HK-2 (cell line): ENCODE results near the gene MRPL50.

Experiments used
- DNase-seq: peaks from one replicate; pipeline ENCODE4 v3.0.0-alpha.2; 2018; ENCODE audit not compliant: unreplicated experiment

MRPL50 gene

DNA sequence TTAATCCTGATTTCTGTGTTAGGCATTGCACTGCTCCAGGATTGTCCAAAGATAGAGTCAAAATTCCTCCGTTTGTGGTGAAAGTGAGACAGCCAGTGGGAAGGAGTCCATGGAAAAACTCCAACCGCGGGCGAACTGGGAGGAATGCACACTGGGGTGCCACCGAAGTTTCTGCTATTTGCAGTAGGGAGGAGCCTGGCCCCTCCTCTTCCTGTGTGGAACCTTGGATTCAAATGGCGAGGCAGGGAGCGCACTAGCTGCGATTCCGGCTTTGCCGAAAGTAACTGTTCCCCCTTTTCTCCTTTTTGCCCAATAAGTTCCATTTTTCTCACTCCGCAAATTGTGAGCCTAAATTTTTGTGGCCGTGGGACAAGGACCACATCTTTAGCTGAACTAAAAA is 22.9 kb downstream of the MRPL50 start:
- DNase-seq = no peak

DNA sequence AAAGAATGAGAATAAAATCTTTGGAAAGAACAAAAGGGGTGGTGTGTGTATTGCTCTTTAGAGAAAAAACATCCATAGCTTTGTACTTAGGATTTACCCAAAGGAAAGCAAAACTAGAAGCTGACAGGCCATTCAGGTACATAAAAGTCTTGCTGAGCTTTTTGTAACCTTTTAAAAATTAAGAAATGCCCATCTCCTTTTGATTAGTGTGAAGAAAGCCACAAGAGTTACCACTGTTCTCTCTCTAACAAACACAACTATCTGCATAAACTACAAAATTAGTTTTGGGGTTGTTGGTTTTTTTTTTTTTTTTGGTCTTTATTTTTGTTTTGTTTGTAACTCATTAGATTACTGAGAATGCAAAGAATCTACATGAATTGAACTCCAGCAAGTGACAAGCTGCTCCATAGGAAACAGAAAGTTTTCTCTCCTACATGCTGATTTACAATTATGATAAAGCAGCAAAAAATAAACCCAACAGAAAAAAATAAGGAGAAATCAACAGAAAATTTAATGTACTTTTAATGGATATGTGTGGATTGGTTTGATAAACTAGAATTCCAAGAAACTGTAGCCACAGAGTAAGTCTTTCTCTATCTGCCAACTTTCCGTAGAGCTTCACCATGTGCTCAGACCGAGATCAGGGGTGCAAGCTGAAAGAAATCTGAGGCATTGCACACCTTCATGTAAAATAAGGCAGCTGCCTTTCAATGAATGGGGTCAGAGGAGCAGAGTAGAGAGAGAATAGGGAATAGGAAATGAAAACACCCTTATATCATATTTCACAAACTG is 25.9 kb downstream of the MRPL50 start:
- no peak for DNase-seq

DNA sequence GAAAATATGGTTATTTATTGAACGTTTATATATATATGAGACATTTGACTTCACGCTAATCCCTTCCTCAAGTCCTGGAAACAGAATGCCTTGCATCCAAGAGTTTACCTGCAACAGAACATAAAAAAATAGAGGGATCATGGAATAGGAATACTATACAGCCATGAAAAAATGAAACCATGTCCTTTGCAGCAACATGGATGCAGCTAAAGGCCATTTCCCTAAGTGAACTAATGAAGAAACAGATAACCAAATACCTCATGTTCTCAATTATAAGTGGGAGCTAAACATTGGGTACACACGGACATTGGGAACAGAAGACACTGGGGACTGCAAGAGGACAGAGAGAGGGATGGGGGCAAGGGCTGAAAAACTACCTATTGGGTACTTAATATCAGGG is 26.6 kb downstream of the MRPL50 start:
- DNase-seq = no peak

DNA sequence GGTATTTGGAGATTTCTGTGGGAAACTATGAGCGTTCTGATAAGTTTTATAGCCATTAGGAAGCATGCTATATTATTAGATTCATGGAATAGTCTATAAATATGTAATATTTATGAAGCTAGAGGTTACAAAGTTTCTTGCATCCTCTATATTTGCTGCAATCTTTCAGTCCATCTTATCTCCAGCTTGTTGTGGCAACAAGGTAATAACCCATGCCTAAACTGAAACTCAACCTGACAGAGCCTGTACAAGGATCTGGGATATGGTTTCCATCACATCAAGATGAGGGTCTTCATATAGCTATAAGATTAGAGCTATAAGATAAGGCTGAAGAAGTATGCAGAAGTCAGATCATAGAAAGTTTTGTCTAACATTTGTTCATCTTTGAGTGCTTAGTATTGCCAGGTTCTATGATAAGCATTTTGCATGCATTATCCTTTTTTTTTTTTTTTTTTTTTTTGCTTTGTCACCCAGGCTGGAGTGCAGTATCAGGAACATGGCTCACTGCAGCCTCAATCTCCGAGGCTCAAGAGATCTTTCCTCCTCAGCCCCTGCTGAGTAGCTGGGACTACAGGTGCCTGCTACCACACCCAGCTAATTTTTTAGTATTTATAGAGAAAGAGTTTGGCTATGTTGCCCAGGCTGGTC is 28.4 kb downstream of the MRPL50 start:
- DNase-seq = no peak

DNA sequence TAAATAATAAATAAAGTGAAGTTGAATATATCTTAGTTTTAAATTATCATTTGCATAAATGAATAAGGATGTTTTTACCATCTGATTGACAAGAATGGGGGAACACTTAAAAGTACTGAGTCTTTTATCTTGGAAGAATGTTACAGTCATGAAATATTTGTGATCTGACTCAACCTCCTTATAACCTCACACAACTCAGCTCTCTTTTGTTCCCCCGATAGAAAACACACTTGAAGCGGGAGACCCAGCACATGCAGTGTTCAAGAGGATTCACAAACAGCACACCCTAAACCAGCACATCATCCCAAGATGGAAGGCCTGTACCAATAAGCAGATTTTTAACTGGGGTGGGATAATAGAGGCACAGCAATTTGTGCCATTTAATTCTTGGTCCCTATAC is 29.1 kb downstream of the MRPL50 start:
- DNase-seq = no peak

DNA sequence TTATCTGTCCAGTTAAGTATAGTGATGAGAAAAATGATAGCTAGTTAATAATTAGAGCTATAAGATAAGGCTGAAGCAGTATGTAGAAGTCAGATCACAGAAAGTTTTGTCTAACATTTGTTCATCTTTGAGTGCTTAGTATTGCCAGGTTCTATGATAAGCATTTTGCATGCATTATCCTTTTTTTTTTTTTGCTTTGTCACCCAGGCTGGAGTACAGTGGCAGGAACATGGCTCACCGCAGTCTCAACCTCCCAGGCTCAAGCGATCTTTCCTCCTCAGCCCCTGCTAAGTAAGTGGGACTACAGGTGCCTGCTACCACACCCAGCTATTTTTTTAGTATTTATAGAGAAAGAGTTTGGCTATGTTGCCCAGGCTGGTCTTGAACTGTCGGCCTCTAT is 31.1 kb downstream of the MRPL50 start:
- DNase-seq = no peak

DNA sequence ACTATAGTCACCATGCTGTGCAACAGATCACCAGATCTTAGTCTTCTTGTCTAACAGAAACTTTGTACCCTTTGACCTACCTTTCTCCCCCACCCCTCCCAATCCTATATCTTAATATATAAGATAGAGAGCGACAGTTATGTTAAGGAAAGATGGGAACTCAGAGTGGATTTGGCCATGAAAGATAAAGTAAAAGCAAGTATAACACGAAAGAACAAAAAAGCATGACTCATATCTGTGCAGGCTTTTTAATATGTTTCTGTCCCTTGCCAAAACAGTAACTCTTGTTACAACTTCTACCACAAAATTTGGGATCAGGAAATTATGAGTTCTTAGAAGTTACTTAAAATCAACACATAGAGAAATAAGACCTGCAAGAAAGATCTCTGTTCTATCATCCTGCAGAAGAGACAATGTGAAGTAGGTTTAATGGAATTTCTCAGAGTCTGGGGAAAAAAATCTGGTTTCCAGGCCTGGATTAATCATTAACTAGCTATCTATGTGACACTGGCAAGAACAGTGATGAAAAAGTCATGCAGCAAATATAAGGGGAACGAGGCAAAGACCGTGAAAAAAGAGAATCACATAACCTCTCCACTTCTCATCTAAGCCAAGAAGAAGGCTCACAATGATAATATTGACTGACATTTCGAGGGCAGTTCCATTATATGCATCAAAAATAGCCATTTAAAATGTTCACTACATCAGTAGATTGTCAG is 32.2 kb downstream of the MRPL50 start:
- no peak for DNase-seq

DNA sequence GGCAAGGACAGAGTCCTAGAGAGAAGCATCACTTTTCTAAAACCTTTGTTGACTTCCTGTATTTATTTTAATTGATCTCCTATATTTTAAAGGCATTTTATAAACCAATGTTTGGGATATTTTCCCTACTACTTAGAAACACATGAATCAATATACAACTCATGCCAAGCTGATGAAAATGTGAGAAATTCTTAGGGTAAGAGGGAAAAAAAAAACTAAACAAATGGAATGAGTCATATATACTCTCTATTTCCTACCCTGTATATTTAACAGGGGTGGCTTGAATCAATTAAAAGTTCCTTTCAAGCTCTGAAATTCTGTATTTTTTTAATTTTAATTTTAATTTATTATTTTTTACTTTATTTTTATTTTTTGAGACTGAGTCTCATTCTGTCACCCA is 33.2 kb downstream of the MRPL50 start:
- no peak for DNase-seq

DNA sequence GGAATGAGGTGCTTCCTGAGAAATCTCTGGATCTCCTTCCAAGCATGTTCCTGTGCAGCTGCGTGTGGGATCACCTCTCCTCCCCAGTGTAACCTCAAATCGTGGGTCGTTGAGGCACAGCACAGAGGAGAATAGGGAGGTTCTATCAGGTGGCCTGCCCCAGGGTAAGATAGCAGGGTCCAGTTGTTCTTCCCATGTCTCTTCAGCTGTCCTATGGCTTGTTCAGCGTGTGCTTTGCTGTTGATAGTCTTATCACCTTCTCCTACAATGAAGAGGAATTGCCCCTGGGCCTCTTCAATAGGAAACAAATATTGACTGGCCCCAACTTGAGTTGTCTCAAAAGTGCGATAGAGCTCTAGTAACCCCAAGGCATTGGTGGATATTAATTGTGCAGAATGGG is 36.0 kb downstream of the MRPL50 start:
- no peak for DNase-seq

DNA sequence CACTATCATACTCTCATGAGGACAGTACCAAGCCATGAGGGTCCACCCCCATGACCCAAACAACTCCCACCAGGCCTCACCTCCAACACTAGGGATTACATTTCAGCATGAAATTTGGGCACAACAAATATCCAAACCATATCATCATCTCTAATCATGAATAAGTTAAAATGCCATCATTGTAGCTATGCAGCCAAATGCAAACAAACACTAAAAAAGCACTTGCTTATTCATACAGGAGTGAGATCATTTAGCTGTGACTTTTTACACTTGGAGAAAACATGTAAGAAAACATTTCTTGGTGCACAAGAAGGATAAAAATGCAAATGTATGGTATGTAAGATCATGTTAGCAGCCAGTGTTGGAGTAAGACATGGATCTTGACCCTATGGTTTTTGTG is 37.8 kb downstream of the MRPL50 start:
- DNase-seq = no peak

DNA sequence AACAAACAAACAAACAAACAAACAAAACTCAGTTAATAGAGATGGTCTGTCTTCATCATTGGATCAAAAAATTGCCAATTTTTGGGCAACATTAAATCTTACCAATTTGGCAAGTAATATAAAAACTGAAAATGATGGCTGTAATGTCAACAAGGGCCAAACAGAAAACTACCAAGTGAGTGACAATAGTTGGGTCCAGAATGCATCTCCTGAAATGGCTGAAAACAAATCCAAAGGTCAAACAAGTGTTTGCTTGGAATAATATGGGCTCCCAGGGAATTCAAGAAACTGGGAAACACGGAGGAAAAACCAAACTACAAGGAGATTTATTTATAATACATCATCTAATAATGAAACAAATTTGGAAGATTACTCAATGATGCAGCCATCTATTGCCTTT is 38.7 kb downstream of the MRPL50 start:
- no peak for DNase-seq

DNA sequence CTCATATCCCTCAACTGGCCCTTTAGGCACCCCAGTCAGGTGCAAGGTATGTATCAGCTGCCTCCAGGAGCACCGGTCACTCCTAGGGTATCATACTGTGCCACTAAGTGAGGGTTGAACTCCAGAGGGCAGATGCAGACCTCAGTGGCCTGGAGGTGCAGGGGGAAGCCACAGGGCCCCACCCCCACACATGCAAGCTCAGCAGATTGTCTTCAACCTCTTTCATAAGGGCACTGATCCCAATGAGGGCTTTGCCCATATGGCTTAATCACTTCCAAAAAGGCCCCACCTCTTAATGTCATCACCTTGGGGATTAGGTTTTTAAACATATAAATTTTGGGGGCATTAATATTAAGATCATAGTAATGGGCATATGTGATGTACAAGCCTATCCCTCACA is 41.8 kb downstream of the MRPL50 start:
- no peak for DNase-seq

DNA sequence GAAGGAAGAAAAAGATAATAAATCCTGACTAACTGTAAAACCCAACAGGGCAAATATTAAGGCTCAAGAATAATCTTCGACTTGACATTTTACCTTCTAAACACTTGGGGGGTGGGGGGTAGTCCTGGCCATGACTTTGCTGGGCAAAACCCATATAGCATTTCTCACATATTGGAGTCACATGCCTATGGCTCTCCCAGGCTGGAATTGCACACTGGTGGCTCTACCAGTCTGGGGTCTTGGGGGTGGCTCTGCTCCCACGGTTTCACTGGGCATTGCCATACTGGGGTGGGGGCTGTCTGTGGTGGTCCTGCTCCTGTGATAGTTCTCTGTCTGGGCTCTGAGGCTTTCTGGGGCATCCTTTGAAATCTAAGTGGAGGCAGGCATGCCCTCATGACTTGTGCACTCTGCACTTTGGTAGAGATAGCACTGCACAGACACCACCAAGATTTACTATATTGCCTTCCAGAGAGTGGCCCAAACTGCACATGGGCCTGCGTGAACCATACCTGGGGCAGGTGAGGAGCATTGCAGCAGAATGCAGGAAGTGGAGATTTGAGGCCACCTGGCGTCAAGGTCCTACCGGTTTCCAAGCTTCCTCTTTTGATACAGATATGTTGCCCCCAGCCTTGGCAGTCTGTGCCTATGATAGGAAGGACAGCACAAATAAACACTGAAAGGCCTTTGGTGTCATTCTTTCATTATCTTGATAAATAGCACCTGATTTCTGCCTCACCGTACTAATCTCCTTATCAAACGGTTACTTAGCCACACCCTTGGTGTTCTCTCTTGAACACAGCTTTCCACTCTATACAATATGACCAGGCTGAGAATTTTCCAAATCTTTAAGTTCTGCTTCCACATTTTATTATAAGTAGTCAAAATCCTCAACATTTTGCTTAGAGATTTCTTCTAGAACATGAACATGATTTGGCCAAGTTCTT is 43.4 kb downstream of the MRPL50 start:
- DNase-seq = no peak

DNA sequence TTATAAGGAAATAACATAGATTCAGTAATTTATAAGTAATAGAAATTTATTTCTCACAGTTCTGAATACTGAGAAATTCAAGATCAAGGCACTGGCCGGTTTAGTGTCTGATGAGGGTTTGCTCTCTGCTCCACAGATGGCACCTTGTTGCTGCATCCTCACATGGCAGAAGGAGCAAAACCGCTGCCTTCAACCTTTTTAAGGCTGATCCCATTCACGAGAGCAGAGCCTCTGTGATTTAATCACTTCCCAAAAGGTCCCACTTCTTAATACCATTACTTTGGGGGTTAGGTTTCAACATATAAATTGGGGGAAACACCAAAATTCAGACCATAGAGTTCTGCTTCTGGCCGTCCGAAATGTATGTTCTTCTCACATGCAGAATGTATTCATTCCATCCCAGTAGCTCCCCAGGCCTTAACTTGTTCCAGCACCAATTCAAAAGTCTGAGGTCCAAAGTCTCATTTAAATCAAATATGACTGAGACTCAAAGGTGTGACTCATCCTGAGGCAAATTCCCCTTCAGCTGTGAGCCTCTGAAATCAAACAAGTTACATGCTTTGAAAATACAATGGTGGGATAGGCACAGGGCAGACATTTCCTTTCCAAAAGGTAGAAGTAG is 44.2 kb downstream of the MRPL50 start:
- DNase-seq = no peak

DNA sequence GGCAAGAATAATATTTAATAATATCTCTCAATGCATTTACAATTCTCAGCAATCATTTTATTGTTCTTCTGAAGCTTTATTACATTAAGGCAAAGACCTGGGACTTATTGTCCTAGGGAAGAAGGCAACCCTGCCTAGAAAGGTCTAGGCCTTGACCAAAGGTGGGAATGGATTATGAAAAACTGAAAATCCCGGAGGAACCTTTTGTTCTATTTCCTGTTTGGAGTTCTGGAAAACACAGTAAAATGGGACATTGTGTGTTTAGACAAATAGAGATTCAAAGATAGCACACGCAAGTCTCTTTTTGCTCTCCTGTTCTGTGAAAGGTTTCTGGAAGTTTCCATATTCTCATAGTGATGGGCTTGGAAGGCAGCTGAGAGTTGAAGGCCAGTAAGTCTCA is 44.7 kb downstream of the MRPL50 start:
- no peak for DNase-seq

DNA sequence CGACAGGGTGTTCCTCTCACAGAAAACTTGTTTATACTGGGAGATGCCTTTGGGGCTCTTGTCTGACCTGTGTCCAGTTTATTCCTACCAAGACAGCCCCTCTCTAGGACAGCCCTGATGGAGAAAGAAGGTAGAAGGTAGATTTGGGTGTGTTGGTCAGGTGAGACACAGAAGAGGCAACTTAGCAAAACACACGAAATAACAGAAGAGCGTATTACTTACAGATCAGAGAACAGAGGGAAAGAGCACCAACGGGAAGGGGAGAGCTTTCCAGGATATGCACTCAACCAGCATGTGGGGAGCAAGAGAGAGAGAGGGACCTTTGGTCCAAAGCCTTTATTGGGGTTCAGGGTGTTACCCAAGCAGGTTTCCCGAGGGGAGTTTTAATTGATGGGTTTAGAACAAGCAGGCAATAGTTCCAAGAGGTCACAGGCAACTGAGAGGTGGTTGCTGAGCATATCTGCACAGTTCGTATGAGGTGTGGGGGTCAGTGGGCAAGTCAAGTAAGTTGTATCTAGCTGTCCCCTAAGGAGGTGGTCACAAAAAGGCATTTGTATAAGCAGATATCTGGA is 45.4 kb downstream of the MRPL50 start:
- no peak for DNase-seq

DNA sequence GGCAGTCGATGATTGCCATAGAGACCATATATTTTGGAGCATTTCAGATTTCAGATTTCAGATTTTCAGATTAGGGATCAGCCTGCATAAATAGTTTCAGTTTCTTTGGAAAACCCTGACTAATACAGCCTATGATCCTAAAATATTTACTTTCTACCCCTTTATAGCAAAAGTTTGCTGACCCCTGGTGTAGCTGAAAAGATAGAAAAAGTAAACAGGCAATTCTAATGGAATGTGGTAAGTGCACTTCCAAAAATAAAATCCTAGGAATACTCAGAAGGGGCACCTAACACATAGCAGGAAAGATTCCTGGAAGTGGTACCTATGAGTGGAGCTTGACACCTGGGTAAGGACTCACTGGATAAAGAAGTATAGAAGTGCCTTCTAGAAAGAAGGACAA is 48.1 kb downstream of the MRPL50 start:
- no peak for DNase-seq

DNA sequence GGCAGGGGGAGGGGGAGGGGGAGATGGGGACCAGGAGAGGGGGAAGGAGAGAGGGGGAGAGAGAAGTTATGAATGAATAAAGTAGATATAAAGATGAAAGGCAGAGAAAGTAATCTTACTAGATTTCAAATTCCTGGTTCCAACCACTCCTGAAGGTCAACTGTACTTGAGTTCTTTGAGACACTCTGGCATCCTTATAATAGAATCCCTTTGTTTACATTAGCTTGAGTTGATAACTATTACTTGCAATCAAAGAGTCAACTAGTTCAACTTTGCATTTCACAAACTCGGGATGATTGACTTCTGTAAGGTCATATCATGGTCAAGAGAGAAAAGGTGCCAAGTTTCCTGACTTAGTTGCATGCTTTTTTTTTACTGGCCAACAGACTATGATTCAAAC is 55.8 kb downstream of the MRPL50 start:
- DNase-seq = no peak

DNA sequence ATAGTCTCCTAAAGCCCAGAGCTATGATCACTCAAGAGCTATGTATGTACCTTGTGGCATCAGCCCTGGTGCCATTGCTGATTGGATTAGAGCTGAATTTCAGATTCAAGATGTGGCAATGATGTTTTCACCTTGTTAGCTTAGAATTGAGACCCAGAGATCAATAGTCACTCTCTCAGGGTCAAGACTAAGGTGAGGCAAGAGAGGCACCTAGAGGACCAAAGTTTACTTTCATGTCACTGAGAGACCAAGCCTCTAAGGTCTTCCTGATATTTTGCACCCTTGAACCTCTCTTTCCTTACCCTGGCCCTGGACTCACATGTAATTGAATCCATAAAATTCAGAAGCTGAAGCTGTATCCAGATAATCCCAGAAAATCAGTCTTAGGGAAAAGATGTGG is 56.5 kb downstream of the MRPL50 start:
- DNase-seq = no peak
